Measurements from ENCODE around the gene NKD2.

DNA sequence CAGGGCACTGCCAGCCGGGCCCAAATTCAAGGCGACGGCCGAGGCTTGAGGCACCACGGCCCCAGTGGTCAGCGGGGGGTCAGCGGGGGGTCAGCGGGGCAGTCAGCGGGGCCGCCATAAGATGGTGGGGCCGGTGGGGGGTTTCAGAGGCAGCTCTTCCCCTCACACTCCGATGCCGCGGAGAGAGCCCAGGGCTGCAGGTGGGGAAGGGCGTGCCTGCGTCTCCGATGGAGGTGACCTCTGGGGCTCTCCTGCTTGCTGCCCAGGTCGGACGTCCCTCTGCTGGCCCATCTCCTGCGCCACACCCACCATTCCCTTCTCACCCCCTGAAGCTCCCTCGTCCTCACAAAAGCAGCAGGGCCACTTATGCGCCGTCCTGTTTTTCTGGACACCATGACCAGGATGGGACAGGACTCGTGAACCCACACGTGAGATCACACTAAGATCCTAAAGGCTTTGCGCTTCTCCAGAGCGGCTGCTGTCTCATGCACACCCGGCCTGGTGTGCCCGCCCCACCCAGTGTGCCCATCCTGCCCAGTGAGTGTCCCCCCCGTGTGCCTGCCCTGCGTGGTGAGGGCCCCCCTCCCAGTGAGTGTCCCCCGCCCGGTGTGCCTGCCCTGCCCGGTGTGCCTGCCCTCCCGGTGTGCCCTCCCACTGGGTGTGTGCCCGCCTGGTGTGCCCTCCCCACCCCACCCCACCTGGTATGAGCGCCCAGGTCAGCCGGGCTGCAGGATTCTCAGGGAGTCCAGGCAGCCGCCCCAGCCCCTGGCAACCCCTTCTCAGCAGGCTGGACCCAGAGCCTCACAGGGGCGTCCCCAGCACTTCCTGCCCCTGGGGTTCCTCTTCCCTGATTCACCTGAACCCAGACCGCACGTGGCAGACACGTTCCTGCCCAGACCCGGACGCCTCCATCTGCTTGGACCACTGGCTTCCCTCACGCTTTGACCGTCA is 48.7 kb upstream of the NKD2 start:
- TF ChIP-seq, protein P1, sequence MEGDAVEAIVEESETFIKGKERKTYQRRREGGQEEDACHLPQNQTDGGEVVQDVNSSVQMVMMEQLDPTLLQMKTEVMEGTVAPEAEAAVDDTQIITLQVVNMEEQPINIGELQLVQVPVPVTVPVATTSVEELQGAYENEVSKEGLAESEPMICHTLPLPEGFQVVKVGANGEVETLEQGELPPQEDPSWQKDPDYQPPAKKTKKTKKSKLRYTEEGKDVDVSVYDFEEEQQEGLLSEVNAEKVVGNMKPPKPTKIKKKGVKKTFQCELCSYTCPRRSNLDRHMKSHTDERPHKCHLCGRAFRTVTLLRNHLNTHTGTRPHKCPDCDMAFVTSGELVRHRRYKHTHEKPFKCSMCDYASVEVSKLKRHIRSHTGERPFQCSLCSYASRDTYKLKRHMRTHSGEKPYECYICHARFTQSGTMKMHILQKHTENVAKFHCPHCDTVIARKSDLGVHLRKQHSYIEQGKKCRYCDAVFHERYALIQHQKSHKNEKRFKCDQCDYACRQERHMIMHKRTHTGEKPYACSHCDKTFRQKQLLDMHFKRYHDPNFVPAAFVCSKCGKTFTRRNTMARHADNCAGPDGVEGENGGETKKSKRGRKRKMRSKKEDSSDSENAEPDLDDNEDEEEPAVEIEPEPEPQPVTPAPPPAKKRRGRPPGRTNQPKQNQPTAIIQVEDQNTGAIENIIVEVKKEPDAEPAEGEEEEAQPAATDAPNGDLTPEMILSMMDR (IDR thresholded peaks at IDR 0.05) = no peak
- no peak for TF ChIP-seq POLR2A (IDR thresholded peaks at IDR 0.05)
